Kidney epithelial cell (primary cell): ENCODE results near the gene BLMH. TPM values are rescaled to one million over a fixed set of nuclear protein-coding genes. Genes with fewer than 3 reads are reported as not detected.

Experiments used
- DNase-seq: peaks from one replicate; pipeline ENCODE4 v3.0.0-alpha.2; 2010; ENCODE audit warnings: low read depth
- H3K27me3 ChIP-seq: 2 replicates; pipeline ENCODE4 v1.6.0; 2011; ENCODE audit warnings: low read length; ENCODE audit not compliant: control insufficient read depth, insufficient read depth
- H3K36me3 ChIP-seq: 2 replicates; pipeline ENCODE4 v1.5.1; 2011; ENCODE audit warnings: low read length; ENCODE audit not compliant: control insufficient read depth, insufficient read depth
- H3K4me3 ChIP-seq: 2 replicates; pipeline ENCODE4 v1.5.1; 2011; ENCODE audit warnings: low read depth, mild to moderate bottlenecking, control low read depth, low read length
- CTCF ChIP-seq: IDR thresholded peaks from 2 replicates; pipeline ENCODE4 v1.5.1; 2011; ENCODE audit warnings: mild to moderate bottlenecking, moderate library complexity, low read length, control low read depth, inconsistent platforms; ENCODE audit not compliant: insufficient read depth, poor library complexity, severe bottlenecking
- total RNA-seq: library from RNA; depleted of rRNA; stranded (reverse); fragments of >200 nt; gene quantifications from 2 replicates; pipeline ENCODE4 v1.2.3, GENCODE V29; 2015

Gene BLMH
- total RNA-seq, 1 donor from 2014 or later: 29.4 TPM

- TF ChIP-seq CTCF: no peak
Measured at GRCh38 chr17:30334421-30334820, 42.7 kb upstream of the BLMH start.

GRCh38 chr17:30333503-30334360 lies 42.0 kb upstream of the BLMH start, which contains the start of gene TMIGD1:
TMIGD1 (minus strand) TSS chr17:30334057; CDS start chr17:30332133, 1,924 bp downstream.
- DNase-seq: no peak
- no peaks in the 10 kb centered on the region for H3K36me3 ChIP-seq
- H3K4me3 ChIP-seq: no peak within 1 kb of the TSS
- no peak for TF ChIP-seq CTCF
- H3K27me3 ChIP-seq: no peaks in the 10 kb centered on the region

More at GRCh38 chr17:30334421-30334820, 42.7 kb upstream of the BLMH start:
- no peak for DNase-seq
- Histone ChIP-seq H3K36me3 (no peaks in the 10 kb centered on the region), H3K27me3 (no peaks in the 10 kb centered on the region), H3K4me3 (no peak overlapping the region)

- no peak for TF ChIP-seq CTCF
- Histone ChIP-seq H3K36me3 (no peaks in the 10 kb centered on the region), H3K4me3 (no peak overlapping the region), H3K27me3 (no peaks in the 10 kb centered on the region)
- DNase-seq: no peak
Measured at GRCh38 chr17:30332057-30332542, 40.4 kb upstream of the BLMH start.

- no peak overlapping the region for H3K4me3 ChIP-seq
- H3K27me3 ChIP-seq: no peaks in the 10 kb centered on the region
- no peaks in the 10 kb centered on the region for H3K36me3 ChIP-seq
- DNase-seq: no peak
- TF ChIP-seq CTCF: no peak
Measured at GRCh38 chr17:30326809-30327208, 35.1 kb upstream of the BLMH start.

GRCh38 chr17:30324723-30325122 lies 33.0 kb upstream of the BLMH start:
- H3K27me3 ChIP-seq: no peaks in the 10 kb centered on the region
- H3K36me3 ChIP-seq: no peaks in the 10 kb centered on the region
- no peak overlapping the region for H3K4me3 ChIP-seq
- no peak for DNase-seq
- TF ChIP-seq CTCF: no peak

GRCh38 chr17:30323895-30324319 lies 32.2 kb upstream of the BLMH start:
- no peak for TF ChIP-seq CTCF
- Histone ChIP-seq H3K36me3 (no peaks in the 10 kb centered on the region), H3K27me3 (no peaks in the 10 kb centered on the region), H3K4me3 (no peak overlapping the region)
- no peak for DNase-seq
